ENCODE data around the gene CSRP3.

The CSRP3 gene

DNA sequence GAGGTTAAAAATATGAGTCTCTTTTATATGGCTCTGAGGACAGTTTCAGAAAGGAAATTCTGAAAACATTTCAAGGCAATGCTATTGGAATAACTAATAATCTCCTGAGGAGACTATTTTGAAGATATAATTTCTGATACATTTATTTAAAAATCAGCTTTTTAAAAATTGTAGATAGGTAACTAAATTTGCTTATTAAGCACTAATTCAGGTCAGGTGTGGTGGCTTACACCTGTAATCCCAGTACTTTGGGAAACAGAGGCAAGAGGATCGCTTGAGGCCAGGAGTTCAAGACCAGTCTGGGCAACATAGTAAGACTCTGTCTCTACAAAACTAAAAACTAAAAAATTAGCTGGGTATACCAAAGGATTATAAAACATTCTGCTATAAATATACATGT, 67.8 kb downstream of the CSRP3 start:
- no peaks in the 10 kb centered on the region for H3K36me3 ChIP-seq (ENCODE audit: control insufficient read depth, insufficient read depth, low read length)
- no peak overlapping the region for H3K4me2 ChIP-seq (ENCODE audit: low read length)
- no peak overlapping the region for H3K4me3 ChIP-seq (ENCODE audit: low read depth, low read length)
- H3K79me2 ChIP-seq: no peaks in the 10 kb centered on the region
- no peak overlapping the region for H3K9ac ChIP-seq
- H3K9me3 ChIP-seq (ENCODE audit: control insufficient read depth, low read length): no peaks in the 10 kb centered on the region
- H3K27me3 ChIP-seq (ENCODE audit: control insufficient read depth, insufficient read depth, low read length): no peaks in the 10 kb centered on the region
- H3K27ac ChIP-seq: no peak overlapping the region
- H3K4me1 ChIP-seq: no peaks in the 10 kb centered on the region
- no peak overlapping the region for H2AFZ ChIP-seq
- TF ChIP-seq, protein P1, sequence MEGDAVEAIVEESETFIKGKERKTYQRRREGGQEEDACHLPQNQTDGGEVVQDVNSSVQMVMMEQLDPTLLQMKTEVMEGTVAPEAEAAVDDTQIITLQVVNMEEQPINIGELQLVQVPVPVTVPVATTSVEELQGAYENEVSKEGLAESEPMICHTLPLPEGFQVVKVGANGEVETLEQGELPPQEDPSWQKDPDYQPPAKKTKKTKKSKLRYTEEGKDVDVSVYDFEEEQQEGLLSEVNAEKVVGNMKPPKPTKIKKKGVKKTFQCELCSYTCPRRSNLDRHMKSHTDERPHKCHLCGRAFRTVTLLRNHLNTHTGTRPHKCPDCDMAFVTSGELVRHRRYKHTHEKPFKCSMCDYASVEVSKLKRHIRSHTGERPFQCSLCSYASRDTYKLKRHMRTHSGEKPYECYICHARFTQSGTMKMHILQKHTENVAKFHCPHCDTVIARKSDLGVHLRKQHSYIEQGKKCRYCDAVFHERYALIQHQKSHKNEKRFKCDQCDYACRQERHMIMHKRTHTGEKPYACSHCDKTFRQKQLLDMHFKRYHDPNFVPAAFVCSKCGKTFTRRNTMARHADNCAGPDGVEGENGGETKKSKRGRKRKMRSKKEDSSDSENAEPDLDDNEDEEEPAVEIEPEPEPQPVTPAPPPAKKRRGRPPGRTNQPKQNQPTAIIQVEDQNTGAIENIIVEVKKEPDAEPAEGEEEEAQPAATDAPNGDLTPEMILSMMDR (IDR thresholded peaks at IDR 0.05): no peak
